WTC11 (cell line): ENCODE results near the gene GALNTL6. TPM values are rescaled to one million over a fixed set of nuclear protein-coding genes. Genes with fewer than 3 reads are reported as not detected.

ENCODE experiments used
- ATAC-seq: fragments of 200-7000 bp; cut with Tn5 transposase; 2 replicates; pipeline ENCODE4 v1.10.0; 2021; ENCODE audit warnings: mild to moderate bottlenecking, moderate library complexity
- CTCF ChIA-PET: fragments of 300-600 bp; sonication (Branson Sonifier 250); formaldehyde crosslinking; loops from one replicate; lab custom pipeline; 2021; ENCODE audit warnings: antibody characterized with exemption; lab: Charles Lee
- POLR2A ChIA-PET: fragments of 350-600 bp; sonication (Branson Sonifier 250); formaldehyde crosslinking; loops from one replicate; lab custom pipeline; 2021; ENCODE audit warnings: antibody characterized with exemption; lab: Charles Lee
- DNase-seq: peaks from one replicate; pipeline ENCODE4 v3.0.0; 2021; ENCODE audit warnings: low spot score
- H3K27ac Mint-ChIP-seq: 2 replicates; pipeline ENCODE4 v1.8.0; 2021; ENCODE audit warnings: mixed read lengths
- H3K27me3 Mint-ChIP-seq: 2 replicates; pipeline ENCODE4 v1.8.0; 2021; ENCODE audit warnings: low read depth, mild to moderate bottlenecking, moderate library complexity, mixed read lengths
- H3K36me3 Mint-ChIP-seq: 2 replicates; pipeline ENCODE4 v1.8.0; 2021; ENCODE audit warnings: mixed read lengths
- H3K4me1 Mint-ChIP-seq: 2 replicates; pipeline ENCODE4 v1.8.0; 2022; ENCODE audit warnings: mixed read lengths
- H3K4me3 Mint-ChIP-seq: 2 replicates; pipeline ENCODE4 v1.8.0; 2021; ENCODE audit warnings: mild to moderate bottlenecking, moderate library complexity, mixed read lengths
- H3K9me3 Mint-ChIP-seq: 2 replicates; pipeline ENCODE4 v1.8.0; 2021; ENCODE audit warnings: mixed read lengths
- CREM ChIP-seq: sonication (generic); formaldehyde crosslinking; IDR thresholded peaks from 2 replicates; pipeline ENCODE4 v1.8.1; 2022; ENCODE audit warnings: mild to moderate bottlenecking, missing genetic modification reagents, moderate library complexity
- FOXP1 ChIP-seq: sonication (generic); formaldehyde crosslinking; IDR thresholded peaks from 2 replicates; pipeline ENCODE4 v1.8.0; 2022; ENCODE audit warnings: missing genetic modification reagents, mild to moderate bottlenecking, moderate library complexity, borderline replicate concordance
- GTF2I ChIP-seq: fragments of 250-450 bp; sonication (Bioruptor Pico); conservative IDR thresholded peaks from 2 replicates; pipeline ENCODE4 v1.4.0; 2021; ENCODE audit warnings: mild to moderate bottlenecking
- NR1H2 ChIP-seq: sonication (generic); formaldehyde crosslinking; IDR thresholded peaks from 2 replicates; pipeline ENCODE4 v1.9.0; 2021; ENCODE audit warnings: mild to moderate bottlenecking, moderate library complexity, missing genetic modification reagents
- NR2C2 ChIP-seq: sonication (generic); formaldehyde crosslinking; IDR thresholded peaks from 2 replicates; pipeline ENCODE4 v1.8.0; 2022; ENCODE audit warnings: mild to moderate bottlenecking, missing genetic modification reagents
- NR3C1 ChIP-seq: sonication (generic); formaldehyde crosslinking; conservative IDR thresholded peaks from 2 replicates; pipeline ENCODE4 v1.8.1; 2023; ENCODE audit warnings: low read depth, mild to moderate bottlenecking, missing genetic modification reagents
- PRRX2 ChIP-seq: fragments of 250-450 bp; sonication (Bioruptor Pico); IDR thresholded peaks from 2 replicates; pipeline ENCODE4 v1.8.0; 2021; ENCODE audit warnings: mild to moderate bottlenecking
- RORB ChIP-seq: fragments of 250-450 bp; sonication (Bioruptor Pico); IDR thresholded peaks from 2 replicates; pipeline ENCODE4 v1.9.0; 2021; ENCODE audit warnings: mild to moderate bottlenecking
- SP1 ChIP-seq: sonication (generic); formaldehyde crosslinking; conservative IDR thresholded peaks from 2 replicates; pipeline ENCODE4 v1.8.1; 2022; ENCODE audit warnings: missing genetic modification reagents
- TCF7 ChIP-seq: sonication (generic); formaldehyde crosslinking; IDR thresholded peaks from 2 replicates; pipeline ENCODE4 v1.8.0; 2022; ENCODE audit warnings: mild to moderate bottlenecking, low read depth, missing genetic modification reagents, moderate library complexity
- TEAD1 ChIP-seq: sonication (generic); formaldehyde crosslinking; IDR thresholded peaks from 2 replicates; pipeline ENCODE4 v1.8.0; 2022; ENCODE audit warnings: mild to moderate bottlenecking, missing genetic modification reagents
- ZNF121 ChIP-seq: sonication (generic); formaldehyde crosslinking; IDR thresholded peaks from 2 replicates; pipeline ENCODE4 v1.8.0; 2023; ENCODE audit warnings: missing genetic modification reagents
- ZNF138 ChIP-seq: sonication (generic); formaldehyde crosslinking; conservative IDR thresholded peaks from 2 replicates; pipeline ENCODE4 v1.8.1; 2022; ENCODE audit warnings: mild to moderate bottlenecking, moderate library complexity, missing genetic modification reagents
- total RNA-seq: library from RNA; stranded (reverse); gene quantifications from 3 replicates; pipeline ENCODE4 v1.2.3, GENCODE V29; 2021
- TF ChIP-seq, protein P1 (sequence below): sonication (generic); formaldehyde crosslinking; IDR thresholded peaks from 2 replicates; pipeline ENCODE4 v1.8.1; 2022; ENCODE audit warnings: mild to moderate bottlenecking, missing genetic modification reagents, moderate library complexity, borderline replicate concordance
- TF ChIP-seq, protein P2 (sequence below): sonication (generic); formaldehyde crosslinking; IDR thresholded peaks from 2 replicates; pipeline ENCODE4 v1.8.1; 2023; ENCODE audit warnings: mild to moderate bottlenecking, missing genetic modification reagents
- TF ChIP-seq, protein P3 (sequence below): fragments of 250-450 bp; sonication (Bioruptor Pico); IDR thresholded peaks from 2 replicates; pipeline ENCODE4 v1.9.0; 2021; ENCODE audit warnings: mild to moderate bottlenecking
- TF ChIP-seq, protein P4 (sequence below): sonication (generic); formaldehyde crosslinking; IDR thresholded peaks from 2 replicates; pipeline ENCODE4 v1.8.1; 2022; ENCODE audit warnings: low read depth, missing genetic modification reagents, borderline replicate concordance
- TF ChIP-seq, protein P5 (sequence below): sonication (generic); formaldehyde crosslinking; IDR thresholded peaks from 2 replicates; pipeline ENCODE4 v1.8.0; 2022; ENCODE audit warnings: mild to moderate bottlenecking, missing genetic modification reagents
- TF ChIP-seq, protein P6 (sequence below): sonication (generic); formaldehyde crosslinking; IDR thresholded peaks from 2 replicates; pipeline ENCODE4 v1.8.1; 2023; ENCODE audit warnings: mild to moderate bottlenecking, missing genetic modification reagents, moderate library complexity
- TF ChIP-seq, protein P7 (sequence below): sonication (generic); formaldehyde crosslinking; conservative IDR thresholded peaks from 2 replicates; pipeline ENCODE4 v1.8.1; 2023; ENCODE audit warnings: mild to moderate bottlenecking, low read depth, missing genetic modification reagents, moderate library complexity
- TF ChIP-seq, protein P8 (sequence below): fragments of 250-450 bp; sonication (Bioruptor Pico); IDR thresholded peaks from 2 replicates; pipeline ENCODE4 v2.1.2; 2022; ENCODE audit warnings: mild to moderate bottlenecking, moderate library complexity

The GALNTL6 gene
- total RNA-seq, 1 experiment from 2014 or later: 0.24 TPM

DNA sequence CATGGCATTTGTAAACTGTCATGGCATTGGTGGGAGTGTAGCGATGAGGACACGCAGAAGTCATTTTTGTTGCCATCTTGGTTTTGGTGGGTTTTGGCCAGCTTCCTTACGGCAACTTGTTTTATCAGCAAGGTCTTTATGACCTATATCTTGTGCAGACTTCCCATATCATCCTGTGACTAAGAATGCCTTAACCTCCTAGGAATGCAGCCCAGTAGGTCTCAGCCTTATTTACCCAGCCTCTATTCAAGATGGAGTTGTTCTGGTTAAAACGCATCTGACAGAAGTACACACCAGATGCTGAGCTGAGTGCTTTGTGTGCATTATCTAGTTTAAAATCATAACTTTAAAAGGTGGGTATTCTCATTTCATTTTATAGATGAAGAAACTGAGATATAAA, 1086.7 kb downstream of the GALNTL6 start:
- H3K4me1 Mint-ChIP-seq: no peaks in the 10 kb centered on the region
- H3K36me3 Mint-ChIP-seq: no peaks in the 10 kb centered on the region
- CTCF ChIA-PET: no interaction called here
- no peak for TF ChIP-seq TCF7
- TF ChIP-seq NR1H2 (CRISPR knock-in tag): no peak
- TF ChIP-seq, protein P1, sequence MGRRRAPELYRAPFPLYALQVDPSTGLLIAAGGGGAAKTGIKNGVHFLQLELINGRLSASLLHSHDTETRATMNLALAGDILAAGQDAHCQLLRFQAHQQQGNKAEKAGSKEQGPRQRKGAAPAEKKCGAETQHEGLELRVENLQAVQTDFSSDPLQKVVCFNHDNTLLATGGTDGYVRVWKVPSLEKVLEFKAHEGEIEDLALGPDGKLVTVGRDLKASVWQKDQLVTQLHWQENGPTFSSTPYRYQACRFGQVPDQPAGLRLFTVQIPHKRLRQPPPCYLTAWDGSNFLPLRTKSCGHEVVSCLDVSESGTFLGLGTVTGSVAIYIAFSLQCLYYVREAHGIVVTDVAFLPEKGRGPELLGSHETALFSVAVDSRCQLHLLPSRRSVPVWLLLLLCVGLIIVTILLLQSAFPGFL: no peak
- no peak for TF ChIP-seq FOXP1 (CRISPR knock-in tag)
- no peak for TF ChIP-seq PRRX2
- TF ChIP-seq, protein P2, sequence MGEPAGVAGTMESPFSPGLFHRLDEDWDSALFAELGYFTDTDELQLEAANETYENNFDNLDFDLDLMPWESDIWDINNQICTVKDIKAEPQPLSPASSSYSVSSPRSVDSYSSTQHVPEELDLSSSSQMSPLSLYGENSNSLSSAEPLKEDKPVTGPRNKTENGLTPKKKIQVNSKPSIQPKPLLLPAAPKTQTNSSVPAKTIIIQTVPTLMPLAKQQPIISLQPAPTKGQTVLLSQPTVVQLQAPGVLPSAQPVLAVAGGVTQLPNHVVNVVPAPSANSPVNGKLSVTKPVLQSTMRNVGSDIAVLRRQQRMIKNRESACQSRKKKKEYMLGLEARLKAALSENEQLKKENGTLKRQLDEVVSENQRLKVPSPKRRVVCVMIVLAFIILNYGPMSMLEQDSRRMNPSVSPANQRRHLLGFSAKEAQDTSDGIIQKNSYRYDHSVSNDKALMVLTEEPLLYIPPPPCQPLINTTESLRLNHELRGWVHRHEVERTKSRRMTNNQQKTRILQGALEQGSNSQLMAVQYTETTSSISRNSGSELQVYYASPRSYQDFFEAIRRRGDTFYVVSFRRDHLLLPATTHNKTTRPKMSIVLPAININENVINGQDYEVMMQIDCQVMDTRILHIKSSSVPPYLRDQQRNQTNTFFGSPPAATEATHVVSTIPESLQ (CRISPR knock-in tag): no peak
- no peak for TF ChIP-seq NR3C1 (CRISPR knock-in tag)
- TF ChIP-seq, protein P3, sequence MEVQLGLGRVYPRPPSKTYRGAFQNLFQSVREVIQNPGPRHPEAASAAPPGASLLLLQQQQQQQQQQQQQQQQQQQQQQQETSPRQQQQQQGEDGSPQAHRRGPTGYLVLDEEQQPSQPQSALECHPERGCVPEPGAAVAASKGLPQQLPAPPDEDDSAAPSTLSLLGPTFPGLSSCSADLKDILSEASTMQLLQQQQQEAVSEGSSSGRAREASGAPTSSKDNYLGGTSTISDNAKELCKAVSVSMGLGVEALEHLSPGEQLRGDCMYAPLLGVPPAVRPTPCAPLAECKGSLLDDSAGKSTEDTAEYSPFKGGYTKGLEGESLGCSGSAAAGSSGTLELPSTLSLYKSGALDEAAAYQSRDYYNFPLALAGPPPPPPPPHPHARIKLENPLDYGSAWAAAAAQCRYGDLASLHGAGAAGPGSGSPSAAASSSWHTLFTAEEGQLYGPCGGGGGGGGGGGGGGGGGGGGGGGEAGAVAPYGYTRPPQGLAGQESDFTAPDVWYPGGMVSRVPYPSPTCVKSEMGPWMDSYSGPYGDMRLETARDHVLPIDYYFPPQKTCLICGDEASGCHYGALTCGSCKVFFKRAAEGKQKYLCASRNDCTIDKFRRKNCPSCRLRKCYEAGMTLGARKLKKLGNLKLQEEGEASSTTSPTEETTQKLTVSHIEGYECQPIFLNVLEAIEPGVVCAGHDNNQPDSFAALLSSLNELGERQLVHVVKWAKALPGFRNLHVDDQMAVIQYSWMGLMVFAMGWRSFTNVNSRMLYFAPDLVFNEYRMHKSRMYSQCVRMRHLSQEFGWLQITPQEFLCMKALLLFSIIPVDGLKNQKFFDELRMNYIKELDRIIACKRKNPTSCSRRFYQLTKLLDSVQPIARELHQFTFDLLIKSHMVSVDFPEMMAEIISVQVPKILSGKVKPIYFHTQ (CRISPR knock-in tag): no peak
- TF ChIP-seq RORB (CRISPR knock-in tag): no peak
- no peak for TF ChIP-seq NR2C2 (CRISPR knock-in tag)
- no peak for TF ChIP-seq ZNF121
- TF ChIP-seq ZNF138: no peak
- TF ChIP-seq GTF2I (CRISPR knock-in tag): no peak
- TF ChIP-seq, protein P4, sequence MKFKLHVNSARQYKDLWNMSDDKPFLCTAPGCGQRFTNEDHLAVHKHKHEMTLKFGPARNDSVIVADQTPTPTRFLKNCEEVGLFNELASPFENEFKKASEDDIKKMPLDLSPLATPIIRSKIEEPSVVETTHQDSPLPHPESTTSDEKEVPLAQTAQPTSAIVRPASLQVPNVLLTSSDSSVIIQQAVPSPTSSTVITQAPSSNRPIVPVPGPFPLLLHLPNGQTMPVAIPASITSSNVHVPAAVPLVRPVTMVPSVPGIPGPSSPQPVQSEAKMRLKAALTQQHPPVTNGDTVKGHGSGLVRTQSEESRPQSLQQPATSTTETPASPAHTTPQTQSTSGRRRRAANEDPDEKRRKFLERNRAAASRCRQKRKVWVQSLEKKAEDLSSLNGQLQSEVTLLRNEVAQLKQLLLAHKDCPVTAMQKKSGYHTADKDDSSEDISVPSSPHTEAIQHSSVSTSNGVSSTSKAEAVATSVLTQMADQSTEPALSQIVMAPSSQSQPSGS (CRISPR knock-in tag): no peak
- TF ChIP-seq, protein P5, sequence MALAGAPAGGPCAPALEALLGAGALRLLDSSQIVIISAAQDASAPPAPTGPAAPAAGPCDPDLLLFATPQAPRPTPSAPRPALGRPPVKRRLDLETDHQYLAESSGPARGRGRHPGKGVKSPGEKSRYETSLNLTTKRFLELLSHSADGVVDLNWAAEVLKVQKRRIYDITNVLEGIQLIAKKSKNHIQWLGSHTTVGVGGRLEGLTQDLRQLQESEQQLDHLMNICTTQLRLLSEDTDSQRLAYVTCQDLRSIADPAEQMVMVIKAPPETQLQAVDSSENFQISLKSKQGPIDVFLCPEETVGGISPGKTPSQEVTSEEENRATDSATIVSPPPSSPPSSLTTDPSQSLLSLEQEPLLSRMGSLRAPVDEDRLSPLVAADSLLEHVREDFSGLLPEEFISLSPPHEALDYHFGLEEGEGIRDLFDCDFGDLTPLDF (CRISPR knock-in tag): no peak
- TF ChIP-seq SP1 (CRISPR knock-in tag): no peak
- DNase-seq (no peak), ATAC-seq (no peak)
- no peak overlapping the region for H3K4me3 Mint-ChIP-seq
- peaks cover 14% of the 10 kb centered on the region for H3K9me3 Mint-ChIP-seq
- H3K27ac Mint-ChIP-seq: no peak overlapping the region
- H3K27me3 Mint-ChIP-seq: no peaks in the 10 kb centered on the region
- POLR2A ChIA-PET: no interaction called here

DNA sequence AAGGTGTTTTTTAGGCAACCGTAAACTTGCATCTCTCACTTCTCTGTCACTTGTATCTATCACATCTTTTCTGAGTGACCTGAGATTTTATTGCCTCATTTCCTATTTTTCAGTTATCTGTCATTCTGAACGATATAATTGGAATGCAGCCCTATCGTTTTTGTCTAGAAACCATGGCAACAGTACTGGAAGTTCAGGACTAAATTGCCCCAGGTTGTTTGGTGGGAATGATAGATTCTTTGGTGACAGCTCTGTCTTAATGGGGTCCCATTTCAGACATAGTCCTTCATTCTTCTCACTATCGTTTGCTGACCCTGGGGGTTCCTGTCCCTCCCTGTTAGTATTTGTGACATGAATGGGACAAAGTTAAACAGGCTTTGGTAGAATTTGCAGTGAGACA, 1087.7 kb downstream of the GALNTL6 start:
- Mint-ChIP-seq H3K4me3 (no peak overlapping the region), H3K27ac (no peak overlapping the region), H3K27me3 (no peaks in the 10 kb centered on the region), H3K9me3 (peaks cover 10% of the 10 kb centered on the region), H3K36me3 (no peaks in the 10 kb centered on the region), H3K4me1 (no peaks in the 10 kb centered on the region)
- CTCF ChIA-PET: no interaction called here
- no peak for ATAC-seq
- no peak for DNase-seq
- POLR2A ChIA-PET: no interaction called here
- TF ChIP-seq, protein P6, sequence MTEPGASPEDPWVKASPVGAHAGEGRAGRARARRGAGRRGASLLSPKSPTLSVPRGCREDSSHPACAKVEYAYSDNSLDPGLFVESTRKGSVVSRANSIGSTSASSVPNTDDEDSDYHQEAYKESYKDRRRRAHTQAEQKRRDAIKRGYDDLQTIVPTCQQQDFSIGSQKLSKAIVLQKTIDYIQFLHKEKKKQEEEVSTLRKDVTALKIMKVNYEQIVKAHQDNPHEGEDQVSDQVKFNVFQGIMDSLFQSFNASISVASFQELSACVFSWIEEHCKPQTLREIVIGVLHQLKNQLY (CRISPR knock-in tag): no peak
- TF ChIP-seq CREM (no peak), SP1 (CRISPR knock-in tag) (no peak), ZNF138 (no peak), TEAD1 (CRISPR knock-in tag) (no peak), ZNF121 (no peak)
- TF ChIP-seq, protein P7, sequence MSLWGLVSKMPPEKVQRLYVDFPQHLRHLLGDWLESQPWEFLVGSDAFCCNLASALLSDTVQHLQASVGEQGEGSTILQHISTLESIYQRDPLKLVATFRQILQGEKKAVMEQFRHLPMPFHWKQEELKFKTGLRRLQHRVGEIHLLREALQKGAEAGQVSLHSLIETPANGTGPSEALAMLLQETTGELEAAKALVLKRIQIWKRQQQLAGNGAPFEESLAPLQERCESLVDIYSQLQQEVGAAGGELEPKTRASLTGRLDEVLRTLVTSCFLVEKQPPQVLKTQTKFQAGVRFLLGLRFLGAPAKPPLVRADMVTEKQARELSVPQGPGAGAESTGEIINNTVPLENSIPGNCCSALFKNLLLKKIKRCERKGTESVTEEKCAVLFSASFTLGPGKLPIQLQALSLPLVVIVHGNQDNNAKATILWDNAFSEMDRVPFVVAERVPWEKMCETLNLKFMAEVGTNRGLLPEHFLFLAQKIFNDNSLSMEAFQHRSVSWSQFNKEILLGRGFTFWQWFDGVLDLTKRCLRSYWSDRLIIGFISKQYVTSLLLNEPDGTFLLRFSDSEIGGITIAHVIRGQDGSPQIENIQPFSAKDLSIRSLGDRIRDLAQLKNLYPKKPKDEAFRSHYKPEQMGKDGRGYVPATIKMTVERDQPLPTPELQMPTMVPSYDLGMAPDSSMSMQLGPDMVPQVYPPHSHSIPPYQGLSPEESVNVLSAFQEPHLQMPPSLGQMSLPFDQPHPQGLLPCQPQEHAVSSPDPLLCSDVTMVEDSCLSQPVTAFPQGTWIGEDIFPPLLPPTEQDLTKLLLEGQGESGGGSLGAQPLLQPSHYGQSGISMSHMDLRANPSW: no peak
- TF ChIP-seq, protein P8, sequence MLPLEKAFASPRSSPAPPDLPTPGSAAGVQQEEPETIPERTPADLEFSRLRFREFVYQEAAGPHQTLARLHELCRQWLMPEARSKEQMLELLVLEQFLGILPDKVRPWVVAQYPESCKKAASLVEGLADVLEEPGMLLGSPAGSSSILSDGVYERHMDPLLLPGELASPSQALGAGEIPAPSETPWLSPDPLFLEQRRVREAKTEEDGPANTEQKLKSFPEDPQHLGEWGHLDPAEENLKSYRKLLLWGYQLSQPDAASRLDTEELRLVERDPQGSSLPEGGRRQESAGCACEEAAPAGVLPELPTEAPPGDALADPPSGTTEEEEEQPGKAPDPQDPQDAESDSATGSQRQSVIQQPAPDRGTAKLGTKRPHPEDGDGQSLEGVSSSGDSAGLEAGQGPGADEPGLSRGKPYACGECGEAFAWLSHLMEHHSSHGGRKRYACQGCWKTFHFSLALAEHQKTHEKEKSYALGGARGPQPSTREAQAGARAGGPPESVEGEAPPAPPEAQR (CRISPR knock-in tag): no peak
